PC-9 (cell line): ENCODE results near the gene CTBP2. TPM values are rescaled to one million over a fixed set of nuclear protein-coding genes. Genes with fewer than 3 reads are reported as not detected.
"Not testable (repeated sequence)": the region's sequence is repeated elsewhere in the genome, so short reads cannot be mapped to it uniquely, and the experiment has no call there.

Source experiments
- BruUV-seq: library from RNA; stranded (reverse); fragments of 400-500 nt; replicated peaks from 2 replicates; lab custom pipeline; 2021; lab: Mats Ljungman, UMichigan
- CTCF ChIA-PET: fragments of 300-600 bp; sonication (Branson Sonifier 250); formaldehyde crosslinking; loops from one replicate; lab custom pipeline; 2022; ENCODE audit warnings: antibody characterized with exemption; lab: Charles Lee
- POLR2A ChIA-PET: fragments of 300-600 bp; sonication (Branson Sonifier 250); formaldehyde crosslinking; loops from one replicate; lab custom pipeline; 2022; ENCODE audit warnings: antibody characterized with exemption; ENCODE audit not compliant: unreplicated experiment; lab: Charles Lee
- DNase-seq, 2 experiments: peaks; one replicate each; pipeline versions ENCODE4 v3.0.0 to v3.0.0-alpha.2; 2015 to 2022; ENCODE audit warnings: mixed read lengths in 1 of 2
- H2AFZ ChIP-seq: fragments of 200-600 bp; sonication (generic); 2 replicates; pipeline ENCODE4 v1.8.1; 2017; ENCODE audit warnings: antibody characterized with exemption
- H3F3A ChIP-seq: fragments of 200-600 bp; sonication (generic); 2 replicates; pipeline ENCODE4 v1.8.1; 2017; ENCODE audit warnings: antibody characterized with exemption, mild to moderate bottlenecking, low read depth; ENCODE audit not compliant: insufficient read depth
- H3K27ac ChIP-seq: fragments of 200-600 bp; sonication (generic); 2 replicates; pipeline ENCODE4 v1.6.1; 2016; ENCODE audit warnings: mixed run types
- H3K27me3 ChIP-seq: fragments of 200-600 bp; sonication (generic); 2 replicates; pipeline ENCODE4 v1.6.1; 2016; ENCODE audit warnings: low read depth, mixed run types; ENCODE audit not compliant: insufficient read depth
- H3K36me3 ChIP-seq: fragments of 200-600 bp; sonication (generic); 2 replicates; pipeline ENCODE4 v1.6.1; 2016; ENCODE audit warnings: low read depth, mixed run types
- H3K4me1 ChIP-seq: fragments of 200-600 bp; sonication (generic); replicated peaks from 2 replicates; pipeline ENCODE4 v1.6.1; 2016; ENCODE audit warnings: mixed run types; ENCODE audit not compliant: insufficient read depth
- H3K4me2 ChIP-seq: fragments of 200-600 bp; sonication (generic); 2 replicates; pipeline ENCODE4 v1.6.1; 2017; ENCODE audit warnings: mixed run types
- H3K4me3 ChIP-seq: fragments of 200-600 bp; sonication (generic); 2 replicates; pipeline ENCODE4 v1.6.1; 2016; ENCODE audit warnings: mixed run types
- H3K79me2 ChIP-seq: fragments of 200-600 bp; sonication (generic); 2 replicates; pipeline ENCODE4 v1.6.1; 2017; ENCODE audit warnings: low read depth, mixed run types
- H3K9me2 ChIP-seq: fragments of 200-600 bp; sonication (generic); 2 replicates; pipeline ENCODE4 v1.8.1; 2017; ENCODE audit warnings: mild to moderate bottlenecking; ENCODE audit not compliant: insufficient read depth
- H3K9me3 ChIP-seq: fragments of 200-600 bp; sonication (generic); 2 replicates; pipeline ENCODE4 v1.8.1; 2016; ENCODE audit warnings: low read depth; ENCODE audit not compliant: insufficient read depth
- H4K20me1 ChIP-seq: fragments of 200-600 bp; sonication (generic); 2 replicates; pipeline ENCODE4 v1.8.1; 2017; ENCODE audit not compliant: insufficient read depth
- CTCF ChIP-seq: fragments of 200-600 bp; sonication (generic); conservative IDR thresholded peaks from 2 replicates; pipeline ENCODE4 v1.6.1; 2017; ENCODE audit warnings: mixed run types, antibody characterized with exemption, mild to moderate bottlenecking, moderate library complexity
- EZH2 ChIP-seq: fragments of 200-600 bp; sonication (generic); IDR thresholded peaks from 2 replicates; pipeline ENCODE4 v1.8.0; 2017; ENCODE audit warnings: antibody characterized with exemption, low read depth
- intact Hi-C: fragments of 100-400 bp; cut with micrococcal nuclease; formaldehyde crosslinking; loops from one replicate; pipeline ENCODE4 v1.10.0; 2022; ENCODE audit not compliant: unreplicated experiment
- total RNA-seq: library from RNA; stranded (reverse); gene quantifications from 2 replicates; pipeline ENCODE4 v1.2.3, GENCODE V29; 2021

Gene CTBP2
- total RNA-seq, 1 experiment from 2014 or later = 60.5 TPM

DNA sequence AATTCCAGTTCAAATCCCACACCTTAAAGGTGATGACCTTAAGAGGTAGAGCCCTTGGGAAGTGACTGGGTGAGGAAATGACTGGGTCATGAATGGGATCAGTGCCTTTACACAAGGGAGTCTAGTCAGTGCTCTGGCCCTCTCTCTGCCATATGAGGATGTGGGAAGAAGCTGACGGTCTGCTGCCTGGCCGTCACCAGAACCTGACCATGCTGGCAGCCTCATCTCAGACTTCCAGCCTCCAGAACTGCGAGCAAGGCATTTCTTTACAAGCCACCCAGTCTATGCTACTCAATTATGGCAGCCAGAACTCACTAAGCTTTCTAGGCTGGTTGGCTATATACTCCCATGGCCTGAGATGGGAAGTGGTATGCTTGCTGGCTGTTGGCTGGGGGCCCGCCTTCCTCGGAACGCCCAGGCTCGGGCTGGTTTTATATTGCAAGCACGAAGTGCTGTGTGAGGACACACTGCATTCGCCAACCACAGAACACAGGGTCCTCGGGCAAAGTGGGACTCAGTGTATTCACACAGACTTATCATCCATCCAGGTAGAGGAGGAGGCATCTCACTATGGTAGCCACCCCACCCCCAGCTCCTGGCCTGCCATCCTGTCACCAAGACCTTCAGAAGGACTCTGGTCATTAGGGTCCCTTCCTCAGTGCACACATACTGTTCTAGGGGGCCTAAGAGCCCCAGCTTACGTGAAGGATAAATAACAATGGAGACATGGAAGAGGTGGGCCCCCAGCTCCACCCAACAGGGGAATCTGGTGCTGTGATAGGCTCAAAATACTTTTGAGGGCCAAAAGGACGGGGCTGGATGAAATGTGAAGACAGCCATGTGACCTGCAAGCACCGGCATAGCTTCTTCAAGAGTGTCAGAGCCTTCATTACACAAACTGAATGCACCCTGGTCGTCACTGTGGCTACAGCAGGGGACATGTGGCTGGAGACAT is 169.4 kb downstream of the CTBP2 start:
- Histone ChIP-seq H3K9me3 (no peaks in the 10 kb centered on the region), H3K79me2 (no peaks in the 10 kb centered on the region), H3K27me3 (no peaks in the 10 kb centered on the region), H3K4me1 (no peaks in the 10 kb centered on the region), H3K9me2 (no peaks in the 10 kb centered on the region), H3F3A (peaks cover 4% of the 10 kb centered on the region; the same call in 1 of the 2 replicates), H3K27ac (no peak overlapping the region), H3K4me3 (no peak overlapping the region), H4K20me1 (no peaks in the 10 kb centered on the region), H2AFZ (no peak overlapping the region), H3K4me2 (no peak overlapping the region), H3K36me3 (no peaks in the 10 kb centered on the region; the same call in 1 of the 2 replicates)
- POLR2A ChIA-PET = no interaction called here
- TF ChIP-seq CTCF (no peak), EZH2 (no peak)
- CTCF ChIA-PET = no interaction called here
- intact Hi-C loops = no loop called here
- no TSS peak for BruUV-seq
- DNase-seq = no peak

DNA sequence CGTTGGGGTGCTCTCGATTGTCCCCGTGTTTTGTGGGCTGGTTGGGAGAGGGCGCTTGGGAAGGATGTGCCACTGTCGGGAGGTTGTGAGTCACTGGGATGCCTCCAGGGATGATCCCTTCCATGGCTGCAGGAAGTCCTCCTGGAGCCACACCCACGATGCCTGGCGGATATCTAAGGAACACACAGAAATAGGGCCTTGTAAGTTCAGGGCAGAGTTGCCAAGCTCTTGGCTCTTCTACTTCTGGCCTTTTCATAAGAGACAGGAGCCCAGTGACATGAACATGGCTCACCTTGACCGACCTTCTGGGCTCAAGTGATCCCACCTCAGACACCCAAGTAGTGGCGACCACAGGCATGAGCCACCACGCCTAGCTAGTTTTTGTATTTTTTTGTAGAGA is 170.8 kb downstream of the CTBP2 start:
- intact Hi-C loops = no loop called here
- DNase-seq = no peak
- Histone ChIP-seq H4K20me1 (no peaks in the 10 kb centered on the region; the same call in 1 of the 2 replicates), H3K9me3 (no peaks in the 10 kb centered on the region), H3K27ac (no peak overlapping the region), H3K4me3 (no peak overlapping the region), H3K79me2 (no peaks in the 10 kb centered on the region), H3K4me2 (no peak overlapping the region), H3K4me1 (no peaks in the 10 kb centered on the region), H3K36me3 (peaks cover 5% of the 10 kb centered on the region), H2AFZ (no peak overlapping the region), H3K9me2 (no peaks in the 10 kb centered on the region), H3F3A (peaks cover 4% of the 10 kb centered on the region; the same call in 1 of the 2 replicates), H3K27me3 (no peaks in the 10 kb centered on the region)
- TF ChIP-seq CTCF = no peak
- no peak for TF ChIP-seq EZH2
- no TSS peak for BruUV-seq
- ChIA-PET POLR2A (no interaction called here), CTCF (no interaction called here)

DNA sequence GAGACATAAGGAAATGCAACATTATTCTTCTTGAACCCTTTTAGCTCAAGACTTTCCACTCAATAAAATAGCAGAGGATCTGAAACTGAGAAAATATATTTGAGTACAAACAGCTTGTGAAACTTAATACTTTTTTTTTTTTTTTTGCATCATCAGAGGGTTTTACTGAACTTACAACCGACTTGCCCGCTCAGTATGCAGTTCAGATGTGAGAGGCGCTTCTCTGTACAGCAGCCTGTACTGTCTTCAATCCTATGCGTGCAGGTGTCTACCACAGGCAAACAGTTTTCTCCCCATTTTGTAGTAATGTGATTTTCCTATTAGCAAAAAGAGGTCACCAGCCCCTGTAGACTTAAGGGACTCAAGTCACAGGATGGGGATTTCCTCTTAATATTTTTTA is 171.6 kb downstream of the CTBP2 start:
- BruUV-seq, H3F3A ChIP-seq, H3K27me3 ChIP-seq, POLR2A ChIA-PET, H3K36me3 ChIP-seq, H2AFZ ChIP-seq, CTCF ChIA-PET, DNase-seq, H3K27ac ChIP-seq, H3K4me2 ChIP-seq, H3K9me3 ChIP-seq, H3K9me2 ChIP-seq, H3K79me2 ChIP-seq, H3K4me3 ChIP-seq, H4K20me1 ChIP-seq, intact Hi-C loops, H3K4me1 ChIP-seq: not testable (repeated sequence)
